Activated CD4-positive, alpha-beta T cell treated with anti-CD3 and anti-CD28 coated beads, Interleukin-2, amount 50 U/mL, for 24 hours (primary cell): ENCODE results near the gene NTN1.

Experiments used
- DNase-seq, 2 donors: peaks; one replicate each; pipeline ENCODE4 v3.0.0-alpha.2; 2020; ENCODE audit warnings: low read depth in 1 of 2, low spot score in 1 of 2

NTN1 gene

GRCh38 chr17:9212376-9213302, 191.3 kb downstream of the NTN1 start:
- DNase-seq = no peak

- DNase-seq = no peak
Measured at GRCh38 chr17:9213303-9213640, 192.0 kb downstream of the NTN1 start.

GRCh38 chr17:9215465-9215864, 194.2 kb downstream of the NTN1 start:
- DNase-seq = no peak

GRCh38 chr17:9217151-9218056, 196.1 kb downstream of the NTN1 start:
- DNase-seq = no peak

GRCh38 chr17:9218064-9218635, 196.8 kb downstream of the NTN1 start:
- DNase-seq = no peak

- DNase-seq = no peak
Measured at GRCh38 chr17:9218911-9219310, 197.6 kb downstream of the NTN1 start.

GRCh38 chr17:9219631-9220397, 198.5 kb downstream of the NTN1 start:
- DNase-seq = no peak

- no peak for DNase-seq
Measured at GRCh38 chr17:9220398-9221146, 199.3 kb downstream of the NTN1 start.

- no peak for DNase-seq
Measured at GRCh38 chr17:9221147-9221921, 200.0 kb downstream of the NTN1 start.

GRCh38 chr17:9221922-9222180, 200.5 kb downstream of the NTN1 start:
- DNase-seq = no peak

GRCh38 chr17:9223531-9223930, 202.2 kb downstream of the NTN1 start:
- no peak for DNase-seq

- DNase-seq = no peak
Measured at GRCh38 chr17:9224485-9224884, 203.2 kb downstream of the NTN1 start.

- DNase-seq = no peak
Measured at GRCh38 chr17:9225305-9226101, 204.2 kb downstream of the NTN1 start.

- no peak for DNase-seq
Measured at GRCh38 chr17:9226130-9226793, 205.0 kb downstream of the NTN1 start.

GRCh38 chr17:9226794-9227135, 205.5 kb downstream of the NTN1 start:
- no peak for DNase-seq

GRCh38 chr17:9227819-9228407, 206.6 kb downstream of the NTN1 start:
- DNase-seq = no peak

- no peak for DNase-seq
Measured at GRCh38 chr17:9228408-9229159, 207.3 kb downstream of the NTN1 start.
